Stimulated activated CD4-positive, alpha-beta T cell treated with anti-CD3 and anti-CD28 coated beads, Interleukin-2, amount 100 ng/mL, for 4 hours (primary cell): ENCODE measurements around the gene TMEM165.

Experiments used
- DNase-seq: peaks from one replicate; pipeline ENCODE4 v3.0.0-alpha.2; 2020; ENCODE audit warnings: low read depth

TMEM165 gene

GRCh38 chr4:55406545-55406944, 10.8 kb downstream of the TMEM165 start:
- DNase-seq: no peak

DNA sequence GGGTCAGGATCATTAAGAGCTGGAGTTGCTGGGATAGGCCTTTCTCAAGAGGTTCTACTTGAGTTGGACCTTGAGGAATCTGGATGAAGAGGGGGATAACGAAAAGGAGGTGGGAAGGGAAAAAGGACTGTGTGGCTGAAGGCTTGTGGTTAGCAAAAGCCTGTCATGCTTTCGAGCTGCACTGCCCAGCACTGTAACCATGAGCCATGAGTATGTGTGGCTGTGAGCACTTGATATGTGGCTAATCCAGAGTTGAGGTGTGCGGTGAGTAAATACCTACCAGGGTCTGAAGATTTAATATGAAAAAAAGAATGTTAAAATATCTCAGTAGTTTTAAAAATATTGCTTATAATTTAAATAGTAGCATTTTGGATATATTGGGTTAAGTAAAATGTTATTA, 11.4 kb downstream of the TMEM165 start:
- no peak for DNase-seq

- DNase-seq: no peak
These were observed 12.0 kb downstream of the TMEM165 start for GRCh38 chr4:55407764-55408163.

GRCh38 chr4:55409468-55410171, 13.9 kb downstream of the TMEM165 start:
- DNase-seq: no peak

- DNase-seq: no peak
These were observed 14.7 kb downstream of the TMEM165 start for GRCh38 chr4:55410431-55410830.

- no peak for DNase-seq
These were observed 15.9 kb downstream of the TMEM165 start for GRCh38 chr4:55411621-55412020.

DNA sequence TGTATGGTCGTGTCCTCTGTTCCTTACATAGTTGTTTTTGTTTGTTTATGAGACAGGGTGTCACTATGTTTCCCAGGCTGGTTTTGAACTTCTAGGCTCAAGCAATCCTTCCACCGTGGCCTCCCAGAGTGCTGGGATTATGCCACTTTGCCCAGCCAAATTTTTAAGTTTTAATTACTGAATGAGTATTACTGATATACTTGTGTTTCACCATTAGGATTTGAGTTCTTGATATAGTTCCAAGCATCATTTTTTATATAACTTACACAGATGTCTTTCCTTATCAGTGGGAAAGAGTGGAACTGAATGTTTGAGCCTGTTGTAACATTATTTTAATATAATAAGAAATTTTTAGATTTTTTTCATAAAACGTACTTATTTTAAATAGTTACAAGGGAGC, 20.4 kb downstream of the TMEM165 start:
- DNase-seq: no peak

DNA sequence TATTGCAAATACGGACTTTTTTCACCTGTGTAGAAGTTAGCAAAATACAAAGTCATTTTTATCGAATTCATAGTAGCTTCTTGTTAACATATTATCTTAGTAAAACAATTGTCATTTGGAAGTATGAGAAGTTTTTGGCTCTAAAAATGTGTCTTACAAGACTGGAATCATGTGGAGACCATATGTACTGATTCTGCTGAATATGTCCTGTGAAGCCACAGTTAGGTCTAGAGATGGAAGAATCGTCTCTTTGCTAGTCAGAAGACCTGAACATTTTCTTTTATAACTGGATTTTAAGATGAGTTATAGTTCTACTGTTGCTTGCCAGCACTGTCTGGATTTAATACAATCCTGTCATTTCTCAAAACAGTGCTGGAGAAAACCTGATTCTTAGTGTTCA, 29.0 kb downstream of the TMEM165 start:
- no peak for DNase-seq

GRCh38 chr4:55431710-55432336, 36.1 kb downstream of the TMEM165 start:
- no peak for DNase-seq

- no peak for DNase-seq
These were observed 39.5 kb downstream of the TMEM165 start for GRCh38 chr4:55435141-55435841.

DNA sequence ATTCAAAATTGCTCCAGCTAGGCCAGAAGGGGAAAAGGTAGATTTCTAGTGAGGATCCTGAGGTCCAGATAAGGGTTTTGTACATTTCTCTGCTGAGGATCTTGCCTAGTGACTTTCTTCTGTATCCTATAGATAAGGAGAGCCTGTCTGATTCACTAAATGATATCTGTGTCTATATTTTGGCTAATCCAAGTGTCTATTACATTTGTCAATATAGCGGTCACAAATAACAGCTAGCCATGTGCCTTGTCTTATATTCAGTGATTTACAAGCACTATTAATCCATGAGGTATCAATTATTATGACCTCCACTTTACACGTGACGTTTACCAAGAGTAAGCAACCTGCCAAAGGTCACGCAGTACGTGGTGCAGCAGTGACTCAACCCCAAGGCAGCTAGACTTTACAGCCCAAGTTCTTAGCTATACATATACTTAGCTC, 41.6 kb downstream of the TMEM165 start:
- DNase-seq: no peak

DNA sequence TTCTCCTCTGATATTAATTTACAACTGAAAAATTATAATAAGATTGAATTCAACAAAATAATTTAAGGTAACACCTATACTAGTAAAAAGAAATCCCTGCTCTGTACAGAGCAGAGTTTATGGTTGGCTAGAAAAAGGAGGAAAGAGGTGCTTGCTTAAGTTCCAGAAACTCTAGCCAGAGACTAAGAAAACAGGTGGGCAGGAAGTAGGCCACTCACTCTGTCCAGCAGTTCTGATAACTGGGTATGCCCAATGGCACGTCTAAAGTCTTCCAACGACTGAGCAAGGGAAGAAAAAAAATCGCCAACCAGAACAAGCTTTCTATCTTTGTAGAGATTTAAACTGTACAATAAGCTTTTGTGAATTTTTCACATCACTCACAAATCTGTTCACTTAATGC, 42.1 kb downstream of the TMEM165 start:
- no peak for DNase-seq

DNA sequence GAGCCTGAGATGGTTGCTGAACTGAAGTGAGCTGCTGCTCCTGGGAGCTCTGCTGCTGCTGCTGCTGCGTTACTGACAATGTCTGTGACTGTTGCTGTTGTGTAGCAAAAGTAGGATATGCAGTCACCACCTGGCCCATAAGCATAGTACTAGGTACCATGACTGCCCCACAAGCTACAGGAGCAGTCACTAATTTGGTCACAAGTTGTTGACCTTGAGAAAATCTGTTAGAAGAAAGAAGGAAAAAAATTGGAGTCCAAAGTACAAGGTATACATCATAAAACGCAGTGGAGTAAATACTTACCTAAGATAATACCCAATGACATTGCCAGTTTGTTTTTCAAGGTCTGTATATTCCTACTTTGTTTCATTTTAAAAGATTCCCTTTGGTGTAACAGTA, 42.6 kb downstream of the TMEM165 start:
- DNase-seq: no peak

DNA sequence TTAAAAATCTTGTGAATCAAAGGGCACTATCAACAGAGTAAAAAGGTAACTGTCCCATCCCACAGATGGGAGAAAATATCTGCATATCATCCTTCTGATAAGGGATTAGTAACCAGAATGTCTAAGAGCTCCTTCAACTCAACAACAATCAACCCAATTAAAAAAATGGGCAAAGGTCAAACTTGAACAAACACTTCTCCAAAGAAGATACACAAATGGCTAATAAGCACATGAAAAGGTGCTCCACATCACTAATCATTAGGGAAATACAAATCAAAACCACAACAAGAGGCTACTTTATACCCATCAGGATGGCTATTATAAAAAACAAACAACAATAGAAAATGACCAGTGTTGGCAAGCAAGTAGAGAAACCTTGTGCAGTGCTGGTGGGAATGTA, 43.3 kb downstream of the TMEM165 start:
- DNase-seq: no peak

- DNase-seq: no peak
These were observed 45.0 kb downstream of the TMEM165 start for GRCh38 chr4:55440786-55441185.

GRCh38 chr4:55442541-55442940, 46.8 kb downstream of the TMEM165 start:
- DNase-seq: no peak

GRCh38 chr4:55444827-55445226, 49.1 kb downstream of the TMEM165 start:
- no peak for DNase-seq

- DNase-seq: no peak
These were observed 50.3 kb downstream of the TMEM165 start for GRCh38 chr4:55445921-55446577.

GRCh38 chr4:55446578-55446922, 50.8 kb downstream of the TMEM165 start:
- DNase-seq: no peak

DNA sequence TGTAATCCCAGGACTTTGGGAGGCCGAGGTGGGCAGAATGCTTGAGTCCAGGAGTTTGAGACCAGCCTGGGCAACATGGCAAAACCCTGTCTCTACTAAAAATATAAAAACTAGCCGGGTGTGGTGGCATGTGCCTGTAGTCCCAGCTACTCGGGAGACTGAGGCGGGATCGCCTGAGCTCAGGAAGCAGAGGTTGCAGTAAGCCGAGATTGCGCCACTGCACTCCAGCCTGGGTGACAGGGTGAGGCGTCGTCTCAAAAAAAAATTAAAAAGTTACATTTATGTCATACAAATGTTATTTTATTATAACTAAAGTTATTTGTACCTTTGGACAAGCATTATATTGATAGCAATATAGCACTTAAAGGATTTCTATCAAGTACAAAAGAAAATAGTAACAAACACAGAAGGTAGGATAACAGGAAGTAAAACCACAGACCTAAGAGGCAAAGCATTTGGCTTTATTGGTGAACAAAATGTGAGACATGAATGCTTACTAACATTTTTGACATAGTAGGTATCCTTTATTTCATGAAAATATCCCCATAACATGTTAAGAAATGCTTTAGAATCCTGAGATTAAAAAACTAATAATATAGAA, 51.5 kb downstream of the TMEM165 start:
- DNase-seq: no peak

GRCh38 chr4:55447831-55448230, 52.1 kb downstream of the TMEM165 start:
- DNase-seq: no peak

DNA sequence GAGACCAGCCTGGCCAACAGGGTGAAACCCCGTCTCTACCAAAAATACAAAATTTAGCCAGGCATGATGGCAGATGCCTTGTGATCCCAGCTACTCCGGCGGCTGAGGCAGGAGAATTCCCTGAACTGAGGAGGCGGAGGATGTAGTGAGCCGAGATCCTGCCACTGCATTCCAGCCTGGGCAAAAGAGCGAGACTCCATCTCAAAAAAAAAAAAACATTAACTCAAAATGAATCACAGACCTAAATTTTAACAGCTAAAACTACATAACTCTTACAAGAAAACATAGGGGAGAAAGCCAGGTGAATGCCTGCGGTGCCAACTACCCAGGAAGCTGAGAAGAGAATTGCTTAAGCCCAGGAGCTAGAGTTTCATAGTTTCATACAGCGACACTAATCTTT, 54.8 kb downstream of the TMEM165 start:
- DNase-seq: no peak

DNA sequence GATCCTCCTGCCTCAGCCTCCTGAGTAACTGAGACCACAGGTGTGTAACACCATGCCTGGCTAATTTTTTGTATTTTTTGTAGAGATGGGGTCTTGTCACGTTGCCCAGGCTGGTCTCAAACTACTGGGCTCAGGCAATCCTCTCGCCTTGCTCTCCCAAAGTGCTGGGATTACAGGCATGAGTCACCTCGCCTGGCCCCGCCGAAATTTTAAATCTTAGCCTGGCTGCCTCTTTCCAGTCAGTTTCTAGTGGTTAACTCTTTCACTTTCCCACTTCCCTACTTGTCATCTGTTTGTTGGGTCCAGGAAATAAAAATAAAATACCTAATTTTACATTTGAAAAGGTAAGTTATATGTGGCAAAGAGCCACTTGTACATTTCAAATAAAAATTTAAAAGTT, 62.4 kb downstream of the TMEM165 start:
- no peak for DNase-seq
